Measurements from ENCODE around the gene TPT1.

The TPT1 gene

DNA sequence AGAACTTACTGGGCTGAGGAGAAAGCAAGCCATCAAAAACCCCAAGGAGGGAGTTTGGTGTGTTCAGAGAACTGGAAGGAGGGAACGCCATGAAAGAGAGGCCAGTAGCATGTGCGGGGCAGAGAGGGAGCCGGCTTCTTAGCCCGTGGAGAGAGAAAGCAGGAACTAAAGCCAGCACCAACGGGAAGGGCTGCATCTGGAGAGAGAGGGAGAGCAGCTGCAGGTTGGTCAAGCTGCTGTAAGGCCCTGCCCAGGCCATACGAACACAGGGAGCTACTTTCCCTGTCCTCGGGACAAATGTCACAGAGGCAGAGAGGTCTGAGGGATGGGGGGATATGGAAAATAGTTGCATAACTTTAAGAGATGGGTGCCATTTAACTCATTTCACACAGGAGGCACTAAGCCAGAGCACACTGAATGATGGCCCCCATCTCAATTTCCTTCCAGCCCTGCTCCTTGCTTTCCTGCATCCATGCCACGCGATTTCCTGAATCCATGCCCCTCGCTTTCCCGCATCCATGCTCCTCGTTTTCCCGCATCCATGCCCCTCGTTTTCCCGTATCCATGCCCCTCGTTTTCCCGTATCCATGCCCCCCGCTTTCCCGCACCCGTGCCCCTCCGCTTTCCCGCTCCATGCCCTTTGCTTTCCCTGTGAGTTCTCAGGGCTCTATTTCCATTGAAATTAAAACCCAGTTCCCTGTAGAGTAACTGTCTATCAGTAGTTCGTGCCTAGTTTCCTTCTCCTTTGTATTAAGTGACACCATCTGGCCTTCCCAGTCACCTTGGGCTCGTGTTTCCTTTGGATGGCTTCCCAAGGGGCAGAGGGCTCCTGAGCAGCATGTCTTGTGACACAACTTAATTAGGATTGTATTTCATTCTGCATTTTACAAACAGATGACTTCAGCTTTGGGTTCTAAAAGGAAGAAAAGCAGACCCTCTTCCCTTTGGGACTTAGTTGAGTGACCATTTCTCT is 31.5 kb upstream of the TPT1 start (continued):
- TF ChIP-seq, protein P1, sequence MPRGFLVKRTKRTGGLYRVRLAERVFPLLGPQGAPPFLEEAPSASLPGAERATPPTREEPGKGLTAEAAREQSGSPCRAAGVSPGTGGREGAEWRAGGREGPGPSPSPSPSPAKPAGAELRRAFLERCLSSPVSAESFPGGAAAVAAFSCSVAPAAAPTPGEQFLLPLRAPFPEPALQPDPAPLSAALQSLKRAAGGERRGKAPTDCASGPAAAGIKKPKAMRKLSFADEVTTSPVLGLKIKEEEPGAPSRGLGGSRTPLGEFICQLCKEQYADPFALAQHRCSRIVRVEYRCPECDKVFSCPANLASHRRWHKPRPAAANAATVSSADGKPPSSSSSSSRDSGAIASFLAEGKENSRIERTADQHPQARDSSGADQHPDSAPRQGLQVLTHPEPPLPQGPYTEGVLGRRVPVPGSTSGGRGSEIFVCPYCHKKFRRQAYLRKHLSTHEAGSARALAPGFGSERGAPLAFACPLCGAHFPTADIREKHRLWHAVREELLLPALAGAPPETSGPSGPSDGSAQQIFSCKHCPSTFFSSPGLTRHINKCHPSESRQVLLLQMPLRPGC (tag by site-specific recombination; IDR thresholded peaks at IDR 0.05), result peak; percentile 88
- TF ChIP-seq ZNF2 (tag by site-specific recombination; IDR thresholded peaks at IDR 0.05) (0 out of 2 replicates have a peak, but pooled peaks have one; percentile 50), ZBTB8A (tag by site-specific recombination; IDR thresholded peaks at IDR 0.05) (peak; percentile 20; the same call in 1 of the 2 replicates), ZNF426 (tag by site-specific recombination; IDR thresholded peaks at IDR 0.05) (no peak), KLF8 (tag by site-specific recombination; IDR thresholded peaks at IDR 0.05) (peak; percentile 70; the same call in 1 of the 2 replicates), GLI2 (tag by site-specific recombination; IDR thresholded peaks at IDR 0.05; ENCODE audit: borderline replicate concordance, low read depth) (peak; percentile 74; the same call in 1 of the 2 replicates), SP2 (tag by site-specific recombination; IDR thresholded peaks at IDR 0.05) (no peak), SP7 (tag by site-specific recombination; IDR thresholded peaks at IDR 0.05) (peak; percentile 64), ZNF423 (tag by site-specific recombination; IDR thresholded peaks at IDR 0.05) (0 out of 2 replicates have a peak, but pooled peaks have one; percentile 33)
- TF ChIP-seq, protein P2, sequence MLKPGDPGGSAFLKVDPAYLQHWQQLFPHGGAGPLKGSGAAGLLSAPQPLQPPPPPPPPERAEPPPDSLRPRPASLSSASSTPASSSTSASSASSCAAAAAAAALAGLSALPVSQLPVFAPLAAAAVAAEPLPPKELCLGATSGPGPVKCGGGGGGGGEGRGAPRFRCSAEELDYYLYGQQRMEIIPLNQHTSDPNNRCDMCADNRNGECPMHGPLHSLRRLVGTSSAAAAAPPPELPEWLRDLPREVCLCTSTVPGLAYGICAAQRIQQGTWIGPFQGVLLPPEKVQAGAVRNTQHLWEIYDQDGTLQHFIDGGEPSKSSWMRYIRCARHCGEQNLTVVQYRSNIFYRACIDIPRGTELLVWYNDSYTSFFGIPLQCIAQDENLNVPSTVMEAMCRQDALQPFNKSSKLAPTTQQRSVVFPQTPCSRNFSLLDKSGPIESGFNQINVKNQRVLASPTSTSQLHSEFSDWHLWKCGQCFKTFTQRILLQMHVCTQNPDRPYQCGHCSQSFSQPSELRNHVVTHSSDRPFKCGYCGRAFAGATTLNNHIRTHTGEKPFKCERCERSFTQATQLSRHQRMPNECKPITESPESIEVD (tag by site-specific recombination; IDR thresholded peaks at IDR 0.05), result peak; percentile 93
- TF ChIP-seq, protein P3, sequence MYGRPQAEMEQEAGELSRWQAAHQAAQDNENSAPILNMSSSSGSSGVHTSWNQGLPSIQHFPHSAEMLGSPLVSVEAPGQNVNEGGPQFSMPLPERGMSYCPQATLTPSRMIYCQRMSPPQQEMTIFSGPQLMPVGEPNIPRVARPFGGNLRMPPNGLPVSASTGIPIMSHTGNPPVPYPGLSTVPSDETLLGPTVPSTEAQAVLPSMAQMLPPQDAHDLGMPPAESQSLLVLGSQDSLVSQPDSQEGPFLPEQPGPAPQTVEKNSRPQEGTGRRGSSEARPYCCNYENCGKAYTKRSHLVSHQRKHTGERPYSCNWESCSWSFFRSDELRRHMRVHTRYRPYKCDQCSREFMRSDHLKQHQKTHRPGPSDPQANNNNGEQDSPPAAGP (tag by site-specific recombination; IDR thresholded peaks at IDR 0.05), result 0 out of 2 replicates have a peak, but pooled peaks have one; percentile 17
- TF ChIP-seq, protein P4, sequence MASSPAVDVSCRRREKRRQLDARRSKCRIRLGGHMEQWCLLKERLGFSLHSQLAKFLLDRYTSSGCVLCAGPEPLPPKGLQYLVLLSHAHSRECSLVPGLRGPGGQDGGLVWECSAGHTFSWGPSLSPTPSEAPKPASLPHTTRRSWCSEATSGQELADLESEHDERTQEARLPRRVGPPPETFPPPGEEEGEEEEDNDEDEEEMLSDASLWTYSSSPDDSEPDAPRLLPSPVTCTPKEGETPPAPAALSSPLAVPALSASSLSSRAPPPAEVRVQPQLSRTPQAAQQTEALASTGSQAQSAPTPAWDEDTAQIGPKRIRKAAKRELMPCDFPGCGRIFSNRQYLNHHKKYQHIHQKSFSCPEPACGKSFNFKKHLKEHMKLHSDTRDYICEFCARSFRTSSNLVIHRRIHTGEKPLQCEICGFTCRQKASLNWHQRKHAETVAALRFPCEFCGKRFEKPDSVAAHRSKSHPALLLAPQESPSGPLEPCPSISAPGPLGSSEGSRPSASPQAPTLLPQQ (tag by site-specific recombination; IDR thresholded peaks at IDR 0.05), result 0 out of 2 replicates have a peak, but pooled peaks have one; percentile 22
- TF ChIP-seq, protein P5, sequence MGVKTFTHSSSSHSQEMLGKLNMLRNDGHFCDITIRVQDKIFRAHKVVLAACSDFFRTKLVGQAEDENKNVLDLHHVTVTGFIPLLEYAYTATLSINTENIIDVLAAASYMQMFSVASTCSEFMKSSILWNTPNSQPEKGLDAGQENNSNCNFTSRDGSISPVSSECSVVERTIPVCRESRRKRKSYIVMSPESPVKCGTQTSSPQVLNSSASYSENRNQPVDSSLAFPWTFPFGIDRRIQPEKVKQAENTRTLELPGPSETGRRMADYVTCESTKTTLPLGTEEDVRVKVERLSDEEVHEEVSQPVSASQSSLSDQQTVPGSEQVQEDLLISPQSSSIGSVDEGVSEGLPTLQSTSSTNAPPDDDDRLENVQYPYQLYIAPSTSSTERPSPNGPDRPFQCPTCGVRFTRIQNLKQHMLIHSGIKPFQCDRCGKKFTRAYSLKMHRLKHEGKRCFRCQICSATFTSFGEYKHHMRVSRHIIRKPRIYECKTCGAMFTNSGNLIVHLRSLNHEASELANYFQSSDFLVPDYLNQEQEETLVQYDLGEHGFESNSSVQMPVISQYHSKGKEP (tag by site-specific recombination; IDR thresholded peaks at IDR 0.05), result peak; percentile 95
- TF ChIP-seq, protein P6, sequence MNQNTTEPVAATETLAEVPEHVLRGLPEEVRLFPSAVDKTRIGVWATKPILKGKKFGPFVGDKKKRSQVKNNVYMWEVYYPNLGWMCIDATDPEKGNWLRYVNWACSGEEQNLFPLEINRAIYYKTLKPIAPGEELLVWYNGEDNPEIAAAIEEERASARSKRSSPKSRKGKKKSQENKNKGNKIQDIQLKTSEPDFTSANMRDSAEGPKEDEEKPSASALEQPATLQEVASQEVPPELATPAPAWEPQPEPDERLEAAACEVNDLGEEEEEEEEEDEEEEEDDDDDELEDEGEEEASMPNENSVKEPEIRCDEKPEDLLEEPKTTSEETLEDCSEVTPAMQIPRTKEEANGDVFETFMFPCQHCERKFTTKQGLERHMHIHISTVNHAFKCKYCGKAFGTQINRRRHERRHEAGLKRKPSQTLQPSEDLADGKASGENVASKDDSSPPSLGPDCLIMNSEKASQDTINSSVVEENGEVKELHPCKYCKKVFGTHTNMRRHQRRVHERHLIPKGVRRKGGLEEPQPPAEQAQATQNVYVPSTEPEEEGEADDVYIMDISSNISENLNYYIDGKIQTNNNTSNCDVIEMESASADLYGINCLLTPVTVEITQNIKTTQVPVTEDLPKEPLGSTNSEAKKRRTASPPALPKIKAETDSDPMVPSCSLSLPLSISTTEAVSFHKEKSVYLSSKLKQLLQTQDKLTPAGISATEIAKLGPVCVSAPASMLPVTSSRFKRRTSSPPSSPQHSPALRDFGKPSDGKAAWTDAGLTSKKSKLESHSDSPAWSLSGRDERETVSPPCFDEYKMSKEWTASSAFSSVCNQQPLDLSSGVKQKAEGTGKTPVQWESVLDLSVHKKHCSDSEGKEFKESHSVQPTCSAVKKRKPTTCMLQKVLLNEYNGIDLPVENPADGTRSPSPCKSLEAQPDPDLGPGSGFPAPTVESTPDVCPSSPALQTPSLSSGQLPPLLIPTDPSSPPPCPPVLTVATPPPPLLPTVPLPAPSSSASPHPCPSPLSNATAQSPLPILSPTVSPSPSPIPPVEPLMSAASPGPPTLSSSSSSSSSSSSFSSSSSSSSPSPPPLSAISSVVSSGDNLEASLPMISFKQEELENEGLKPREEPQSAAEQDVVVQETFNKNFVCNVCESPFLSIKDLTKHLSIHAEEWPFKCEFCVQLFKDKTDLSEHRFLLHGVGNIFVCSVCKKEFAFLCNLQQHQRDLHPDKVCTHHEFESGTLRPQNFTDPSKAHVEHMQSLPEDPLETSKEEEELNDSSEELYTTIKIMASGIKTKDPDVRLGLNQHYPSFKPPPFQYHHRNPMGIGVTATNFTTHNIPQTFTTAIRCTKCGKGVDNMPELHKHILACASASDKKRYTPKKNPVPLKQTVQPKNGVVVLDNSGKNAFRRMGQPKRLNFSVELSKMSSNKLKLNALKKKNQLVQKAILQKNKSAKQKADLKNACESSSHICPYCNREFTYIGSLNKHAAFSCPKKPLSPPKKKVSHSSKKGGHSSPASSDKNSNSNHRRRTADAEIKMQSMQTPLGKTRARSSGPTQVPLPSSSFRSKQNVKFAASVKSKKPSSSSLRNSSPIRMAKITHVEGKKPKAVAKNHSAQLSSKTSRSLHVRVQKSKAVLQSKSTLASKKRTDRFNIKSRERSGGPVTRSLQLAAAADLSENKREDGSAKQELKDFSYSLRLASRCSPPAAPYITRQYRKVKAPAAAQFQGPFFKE (tag by site-specific recombination; IDR thresholded peaks at IDR 0.05; ENCODE audit: borderline replicate concordance), result no peak
- TF ChIP-seq, protein P7, sequence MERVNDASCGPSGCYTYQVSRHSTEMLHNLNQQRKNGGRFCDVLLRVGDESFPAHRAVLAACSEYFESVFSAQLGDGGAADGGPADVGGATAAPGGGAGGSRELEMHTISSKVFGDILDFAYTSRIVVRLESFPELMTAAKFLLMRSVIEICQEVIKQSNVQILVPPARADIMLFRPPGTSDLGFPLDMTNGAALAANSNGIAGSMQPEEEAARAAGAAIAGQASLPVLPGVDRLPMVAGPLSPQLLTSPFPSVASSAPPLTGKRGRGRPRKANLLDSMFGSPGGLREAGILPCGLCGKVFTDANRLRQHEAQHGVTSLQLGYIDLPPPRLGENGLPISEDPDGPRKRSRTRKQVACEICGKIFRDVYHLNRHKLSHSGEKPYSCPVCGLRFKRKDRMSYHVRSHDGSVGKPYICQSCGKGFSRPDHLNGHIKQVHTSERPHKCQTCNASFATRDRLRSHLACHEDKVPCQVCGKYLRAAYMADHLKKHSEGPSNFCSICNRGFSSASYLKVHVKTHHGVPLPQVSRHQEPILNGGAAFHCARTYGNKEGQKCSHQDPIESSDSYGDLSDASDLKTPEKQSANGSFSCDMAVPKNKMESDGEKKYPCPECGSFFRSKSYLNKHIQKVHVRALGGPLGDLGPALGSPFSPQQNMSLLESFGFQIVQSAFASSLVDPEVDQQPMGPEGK (tag by site-specific recombination; IDR thresholded peaks at IDR 0.05), result peak; percentile 59
- TF ChIP-seq, protein P8, sequence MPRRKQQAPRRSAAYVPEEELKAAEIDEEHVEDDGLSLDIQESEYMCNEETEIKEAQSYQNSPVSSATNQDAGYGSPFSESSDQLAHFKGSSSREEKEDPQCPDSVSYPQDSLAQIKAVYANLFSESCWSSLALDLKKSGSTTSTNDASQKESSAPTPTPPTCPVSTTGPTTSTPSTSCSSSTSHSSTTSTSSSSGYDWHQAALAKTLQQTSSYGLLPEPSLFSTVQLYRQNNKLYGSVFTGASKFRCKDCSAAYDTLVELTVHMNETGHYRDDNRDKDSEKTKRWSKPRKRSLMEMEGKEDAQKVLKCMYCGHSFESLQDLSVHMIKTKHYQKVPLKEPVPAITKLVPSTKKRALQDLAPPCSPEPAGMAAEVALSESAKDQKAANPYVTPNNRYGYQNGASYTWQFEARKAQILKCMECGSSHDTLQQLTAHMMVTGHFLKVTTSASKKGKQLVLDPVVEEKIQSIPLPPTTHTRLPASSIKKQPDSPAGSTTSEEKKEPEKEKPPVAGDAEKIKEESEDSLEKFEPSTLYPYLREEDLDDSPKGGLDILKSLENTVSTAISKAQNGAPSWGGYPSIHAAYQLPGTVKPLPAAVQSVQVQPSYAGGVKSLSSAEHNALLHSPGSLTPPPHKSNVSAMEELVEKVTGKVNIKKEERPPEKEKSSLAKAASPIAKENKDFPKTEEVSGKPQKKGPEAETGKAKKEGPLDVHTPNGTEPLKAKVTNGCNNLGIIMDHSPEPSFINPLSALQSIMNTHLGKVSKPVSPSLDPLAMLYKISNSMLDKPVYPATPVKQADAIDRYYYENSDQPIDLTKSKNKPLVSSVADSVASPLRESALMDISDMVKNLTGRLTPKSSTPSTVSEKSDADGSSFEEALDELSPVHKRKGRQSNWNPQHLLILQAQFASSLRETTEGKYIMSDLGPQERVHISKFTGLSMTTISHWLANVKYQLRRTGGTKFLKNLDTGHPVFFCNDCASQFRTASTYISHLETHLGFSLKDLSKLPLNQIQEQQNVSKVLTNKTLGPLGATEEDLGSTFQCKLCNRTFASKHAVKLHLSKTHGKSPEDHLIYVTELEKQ (tag by site-specific recombination; IDR thresholded peaks at IDR 0.05; ENCODE audit: borderline replicate concordance), result peak; percentile 93
